ENCODE measurements around the gene PORCN.

Gene PORCN

DNA sequence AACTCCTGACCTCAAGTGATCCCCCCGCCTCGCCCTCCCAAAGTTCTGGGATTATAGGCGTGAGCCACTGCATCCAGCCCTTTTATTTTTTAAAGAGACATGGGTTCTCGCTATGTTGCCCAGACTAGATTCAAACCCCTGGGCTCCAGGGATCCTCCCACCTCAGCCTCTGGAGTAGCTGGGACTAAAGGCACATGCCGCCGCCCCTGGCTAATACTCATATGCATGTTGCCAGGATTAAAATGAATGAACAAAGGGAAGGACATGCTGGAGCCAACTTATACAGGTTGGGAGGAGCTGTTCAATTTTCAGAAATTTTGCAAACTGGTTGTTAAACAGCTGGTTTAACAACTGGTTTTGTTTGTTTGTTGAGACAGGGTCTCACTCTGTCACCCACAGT, 34.2 kb upstream of the PORCN start:
- intact Hi-C loops (cut with DNase I) = loop anchor here (10.0 kb wide), 1 partner anchor 120 kb away; the partner anchor contains the start of gene WDR13
- no peak for DNase-seq

DNA sequence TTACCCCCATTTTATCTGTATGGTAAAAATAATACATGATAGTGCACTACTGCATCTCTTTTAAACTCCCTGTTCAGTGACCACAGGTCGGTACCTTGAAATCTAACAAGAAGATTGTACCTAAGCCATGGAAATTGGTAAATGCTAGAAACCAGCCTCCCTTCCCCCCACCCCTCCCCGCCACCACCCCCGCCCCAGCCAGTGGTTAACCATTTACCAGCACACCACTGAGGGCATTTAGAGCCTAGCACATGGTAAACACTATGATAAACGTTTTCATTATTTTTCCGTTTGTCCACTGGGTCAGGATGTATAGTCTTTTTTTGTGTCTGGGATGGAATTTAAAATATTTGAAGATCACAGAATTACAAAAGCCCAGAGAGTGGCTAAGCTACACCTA, 33.5 kb upstream of the PORCN start:
- DNase-seq = no peak
- intact Hi-C loops (cut with DNase I) = loop anchor here (10.0 kb wide), 1 partner anchor 120 kb away; the partner anchor contains the start of gene WDR13

DNA sequence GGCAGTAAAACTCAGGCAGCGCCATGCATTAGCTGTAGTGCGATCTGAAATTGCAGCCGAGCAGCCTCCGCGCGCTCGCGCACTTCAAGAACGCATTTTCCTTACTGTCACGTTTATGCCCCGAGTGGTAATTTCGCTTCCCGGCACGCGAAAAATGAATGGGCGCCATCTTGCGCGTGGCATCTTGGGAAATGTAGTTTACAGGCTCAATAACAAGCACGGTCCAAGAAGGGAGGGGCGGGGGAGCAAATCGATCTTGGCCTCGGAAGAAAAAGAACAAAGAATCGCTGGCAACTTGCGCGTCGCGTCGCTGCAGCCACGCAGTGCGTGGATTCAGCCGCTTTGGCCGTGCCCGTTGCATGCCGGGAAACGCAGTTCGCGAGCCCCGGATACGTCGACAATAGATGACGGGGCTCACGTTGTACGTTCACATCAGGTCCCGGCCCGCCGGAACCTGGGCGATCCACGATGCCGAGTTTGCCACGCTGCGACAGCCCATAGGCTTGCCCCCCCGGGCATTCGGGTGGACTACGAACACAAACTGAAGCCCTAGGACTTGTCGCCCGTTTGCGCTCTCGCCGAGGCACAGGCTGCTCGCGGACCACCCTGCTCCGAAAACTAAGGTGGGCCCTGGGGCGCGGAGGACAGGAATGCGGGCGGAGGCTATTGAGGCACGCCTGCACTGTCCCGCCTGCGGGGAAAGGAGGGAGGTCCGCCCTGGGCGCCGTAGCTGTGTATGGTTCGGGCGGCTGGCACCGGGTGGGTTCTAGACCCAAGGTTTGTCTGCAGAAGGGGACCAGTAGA, 32.8 kb upstream of the PORCN start, which contains the start of gene FTSJ1:
Gene FTSJ1 (plus strand): TSS at position 426 of the 804 bp plus-strand sequence. CDS start 1,849 bp downstream, outside the sequence.
- DNase-seq = peak; percentile 85 to 96 (median 92)
- intact Hi-C loops (cut with DNase I) = loop anchor here (10.0 kb wide), 1 partner anchor 119 kb away; the partner anchor contains the start of gene WDR13

DNA sequence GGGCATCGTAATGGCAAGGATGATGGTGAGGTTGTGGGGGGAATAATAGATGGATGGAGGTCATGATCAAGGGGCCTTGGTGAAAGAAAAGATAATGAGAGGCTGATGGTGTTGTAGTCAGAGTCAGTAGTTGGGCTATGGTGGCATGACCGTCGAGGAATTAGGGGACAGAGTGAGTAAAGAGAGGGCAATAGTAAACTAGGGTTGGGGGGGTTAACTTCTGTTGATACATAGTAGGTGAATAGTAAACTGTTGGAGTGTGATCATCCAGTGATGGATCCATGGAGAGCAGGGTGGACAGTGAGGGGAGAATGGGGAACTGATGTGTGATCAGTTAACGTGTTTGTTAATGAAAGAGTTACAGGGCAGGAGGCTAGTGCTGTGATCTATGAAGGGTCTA, 31.9 kb upstream of the PORCN start:
- intact Hi-C loops (cut with DNase I) = loop anchor here (10.0 kb wide), 1 partner anchor 118 kb away; the partner anchor contains the start of gene WDR13
- DNase-seq = no peak

DNA sequence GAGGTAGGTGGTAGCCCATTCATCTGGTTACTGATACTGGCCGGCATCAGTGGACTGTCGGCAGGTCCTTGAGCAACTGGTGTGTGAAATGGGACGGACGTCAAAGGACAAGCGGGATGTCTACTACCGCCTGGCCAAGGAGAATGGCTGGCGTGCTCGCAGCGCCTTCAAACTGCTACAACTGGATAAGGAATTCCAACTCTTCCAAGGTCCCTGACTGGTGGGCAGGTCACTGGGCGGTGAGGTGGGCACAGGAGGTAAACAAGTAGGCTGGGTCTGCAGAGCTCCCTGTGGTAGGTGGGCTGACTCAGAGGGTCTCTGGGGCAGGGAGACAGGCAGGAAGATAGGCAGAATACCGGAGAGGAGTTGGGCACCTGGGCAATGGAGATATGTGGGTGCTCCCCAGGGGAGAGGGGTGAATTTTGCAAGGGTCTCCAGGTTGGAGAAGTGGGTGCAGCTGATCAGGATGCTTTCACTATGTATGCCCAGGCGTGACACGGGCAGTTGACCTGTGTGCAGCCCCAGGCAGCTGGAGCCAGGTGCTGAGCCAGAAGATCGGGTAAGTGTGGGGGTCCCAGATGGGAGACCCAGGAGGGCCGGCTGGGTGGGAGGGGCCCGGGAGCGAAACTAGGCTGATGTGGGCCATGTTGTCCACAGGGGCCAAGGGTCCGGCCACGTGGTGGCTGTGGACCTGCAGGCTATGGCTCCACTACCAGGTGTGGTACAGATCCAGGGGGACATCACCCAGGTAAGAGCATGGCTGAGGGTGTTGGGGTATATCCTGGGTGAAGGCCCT, 30.6 kb upstream of the PORCN start:
- intact Hi-C loops (cut with DNase I) = loop anchor here (10.0 kb wide), 1 partner anchor 117 kb away; the partner anchor contains the start of gene WDR13
- DNase-seq = no peak

DNA sequence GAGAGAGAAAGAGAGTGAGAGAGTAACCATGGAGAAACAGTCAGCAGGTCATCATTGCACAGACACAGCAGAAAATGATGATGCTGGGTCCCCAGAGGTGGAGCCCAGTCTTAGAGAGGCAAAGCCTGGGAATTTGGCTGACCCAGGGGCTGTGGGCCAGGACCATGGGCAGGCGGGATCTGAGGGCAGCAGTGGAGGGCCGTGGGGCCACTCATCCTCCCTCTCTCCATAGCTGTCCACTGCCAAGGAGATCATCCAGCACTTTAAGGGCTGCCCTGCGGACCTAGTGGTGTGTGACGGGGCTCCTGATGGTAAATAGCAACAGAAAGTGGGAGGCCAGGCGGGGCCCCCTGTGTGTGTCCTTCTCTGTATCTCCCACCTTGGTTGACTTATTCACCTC, 30.0 kb upstream of the PORCN start:
- intact Hi-C loops (cut with DNase I) = loop anchor here (10.0 kb wide), 1 partner anchor 116 kb away; the partner anchor contains the start of gene WDR13

DNA sequence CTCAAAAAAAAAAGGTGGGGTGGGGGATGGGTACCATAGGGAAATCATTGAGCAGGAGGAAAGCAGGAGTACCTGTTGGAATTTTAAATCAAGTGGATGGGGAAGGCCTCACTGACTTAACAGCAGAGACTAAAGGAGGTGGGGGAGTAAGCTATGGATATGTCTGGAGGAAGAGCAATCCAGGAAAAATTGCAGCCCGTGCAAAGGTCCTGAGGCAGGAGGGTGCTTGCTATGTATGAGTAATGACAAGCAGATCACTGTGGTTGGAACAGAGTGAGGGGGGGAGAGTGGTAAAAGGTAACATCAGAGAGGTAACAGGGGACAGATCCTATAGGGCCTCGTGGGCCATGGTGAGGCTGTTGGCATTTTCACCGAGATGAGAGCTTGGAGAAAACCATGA, 28.6 kb upstream of the PORCN start:
- intact Hi-C loops (cut with DNase I) = no loop called here
- DNase-seq = no peak

More for the DNA sequence above, 30.0 kb upstream of the PORCN start:
- no peak for DNase-seq

DNA sequence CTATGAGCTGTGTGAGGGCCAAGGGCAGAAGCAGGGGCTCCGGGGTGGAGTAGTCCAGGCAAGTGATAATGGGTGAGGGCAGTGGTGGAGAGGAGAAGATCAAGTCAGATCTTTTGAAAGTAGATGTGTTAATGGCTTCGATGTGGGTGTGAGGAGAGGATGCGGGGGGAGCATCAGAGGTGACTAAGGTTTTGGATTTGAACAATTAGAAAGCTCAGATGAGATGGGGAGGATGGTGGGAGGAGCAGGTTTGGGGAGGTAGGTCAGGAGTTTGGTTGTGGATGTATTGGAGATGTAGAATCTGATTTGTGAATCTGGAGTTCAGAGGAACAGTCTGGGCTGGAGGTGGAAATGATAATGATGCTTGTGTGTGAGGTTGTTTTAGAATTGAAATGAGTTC, 28.2 kb upstream of the PORCN start:
- intact Hi-C loops (cut with DNase I) = no loop called here
- DNase-seq = peak in 28 of 42 donors; percentile 7 to 74 (median 31)

DNA sequence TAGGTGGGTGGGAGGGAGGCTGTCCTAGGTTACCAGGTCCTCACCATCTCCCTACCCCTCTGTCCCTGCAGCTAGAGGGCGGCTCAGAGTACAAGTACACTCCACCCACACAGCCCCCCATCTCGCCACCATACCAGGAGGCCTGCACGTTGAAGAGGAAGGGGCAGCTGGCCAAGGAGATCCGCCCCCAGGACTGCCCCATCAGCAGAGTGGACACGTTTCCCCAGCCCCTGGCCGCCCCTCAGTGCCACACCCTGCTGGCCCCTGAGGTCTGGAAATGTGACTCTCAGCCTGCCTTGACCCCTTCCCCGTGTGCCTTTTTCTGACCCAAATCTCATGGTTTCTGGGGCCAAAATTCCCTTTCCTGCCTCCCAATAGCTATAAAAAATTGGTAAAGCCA, 26.3 kb upstream of the PORCN start:
- intact Hi-C loops (cut with DNase I) = no loop called here
- no peak for DNase-seq

DNA sequence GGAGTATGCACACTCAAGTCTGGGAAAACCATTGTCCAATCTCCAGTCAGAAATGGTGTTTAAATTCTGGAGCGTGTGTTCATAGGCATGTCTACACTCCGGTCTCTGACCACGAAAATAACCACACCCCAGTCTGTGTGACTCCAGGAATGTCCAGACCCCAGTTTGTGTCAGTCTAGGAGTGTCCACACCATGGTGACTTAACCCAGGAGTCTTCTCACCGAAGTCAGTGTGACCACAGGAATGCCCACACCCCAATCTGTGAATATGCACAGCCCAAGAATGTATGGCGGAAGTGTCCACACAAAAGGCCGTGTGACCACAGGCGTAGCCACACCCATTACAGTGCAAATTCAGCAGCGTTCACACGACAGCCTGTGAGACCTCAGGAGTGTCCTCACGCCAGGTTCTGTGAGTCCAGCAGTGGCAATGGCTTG, 21.4 kb upstream of the PORCN start:
- intact Hi-C loops (cut with DNase I) = no loop called here

DNA sequence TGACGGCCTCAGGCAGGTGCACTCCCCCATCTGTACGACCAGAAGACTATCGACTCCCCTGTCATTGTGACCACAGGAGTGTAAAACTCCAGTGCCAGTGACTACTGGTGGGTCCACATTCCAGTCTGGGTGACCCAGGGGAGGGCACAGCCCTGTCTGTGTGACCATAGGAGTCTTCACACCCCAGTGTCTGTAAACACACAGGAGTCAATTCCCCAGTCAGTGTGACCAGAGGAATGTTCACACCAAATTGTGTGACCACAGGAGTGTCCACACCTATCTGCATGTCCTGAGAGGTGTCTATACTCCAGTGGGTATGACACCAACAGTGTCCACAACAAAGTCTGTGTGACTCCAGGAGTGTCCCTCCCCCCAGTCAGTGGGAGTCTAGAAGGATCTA, 20.8 kb upstream of the PORCN start:
- no peak for DNase-seq
- intact Hi-C loops (cut with DNase I) = no loop called here

More for the DNA sequence above, 21.4 kb upstream of the PORCN start:
- no peak for DNase-seq

DNA sequence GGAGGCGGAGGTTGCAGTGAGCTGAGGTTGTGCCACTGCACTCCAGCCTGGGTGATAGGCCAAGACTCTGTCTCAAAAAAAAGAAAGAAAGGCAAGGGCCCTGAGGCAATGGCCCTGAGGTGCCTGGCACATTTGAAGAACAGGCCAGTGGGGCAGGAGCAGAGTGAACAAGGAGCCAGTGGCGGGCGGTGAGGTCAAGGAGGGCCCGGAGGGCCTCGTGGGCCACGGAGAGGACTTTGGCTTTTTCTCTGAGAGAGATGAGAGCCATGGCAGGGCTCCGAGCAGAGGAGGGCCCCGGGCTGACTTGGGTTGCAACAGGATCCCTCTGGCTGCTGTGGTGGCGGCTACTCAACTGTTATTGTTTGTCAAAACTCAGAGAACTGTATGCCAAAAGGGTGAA, 19.5 kb upstream of the PORCN start:
- intact Hi-C loops (cut with DNase I) = no loop called here
- DNase-seq = no peak

DNA sequence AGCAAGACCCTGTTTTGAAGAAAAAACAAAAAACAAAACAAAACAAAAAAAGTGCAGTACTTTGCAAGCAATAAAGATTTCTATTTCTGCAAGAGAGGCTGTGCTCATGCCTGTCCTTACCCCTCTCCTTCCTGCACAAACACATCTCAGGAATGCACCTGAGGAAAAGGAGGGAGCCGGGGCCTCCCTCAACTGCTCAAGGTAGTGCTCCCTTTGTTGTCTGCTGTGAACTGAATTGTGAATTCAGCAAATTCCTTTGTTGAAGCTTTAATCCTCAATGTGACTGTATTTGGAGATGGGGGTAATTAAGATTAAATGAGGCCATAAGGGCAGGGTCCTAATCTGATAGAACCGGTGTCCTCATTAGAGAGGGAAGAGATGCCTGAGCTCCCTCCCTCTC, 18.9 kb upstream of the PORCN start:
- DNase-seq = no peak
- intact Hi-C loops (cut with DNase I) = no loop called here

DNA sequence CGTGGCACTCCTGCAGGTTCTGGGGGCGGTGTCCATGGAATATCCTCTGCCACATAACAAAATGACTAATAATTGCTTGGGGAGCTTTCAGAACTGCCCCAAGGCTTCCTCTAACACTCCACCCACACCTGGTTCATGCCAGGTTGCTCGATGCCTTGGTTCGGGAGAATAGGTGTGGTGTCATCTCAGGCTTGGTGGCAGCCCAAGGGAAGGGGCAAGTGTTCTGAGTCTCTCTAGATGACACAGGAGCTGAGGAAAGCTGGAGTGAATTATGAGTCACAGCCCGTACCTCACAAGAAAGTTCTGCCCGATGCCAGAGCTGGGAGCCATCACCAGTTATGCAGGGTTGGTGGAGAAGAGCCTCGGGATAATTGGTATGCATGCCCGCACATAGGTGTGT, 18.1 kb upstream of the PORCN start:
- intact Hi-C loops (cut with DNase I) = no loop called here
- DNase-seq = peak in 1 of 42 donors; percentile 21

DNA sequence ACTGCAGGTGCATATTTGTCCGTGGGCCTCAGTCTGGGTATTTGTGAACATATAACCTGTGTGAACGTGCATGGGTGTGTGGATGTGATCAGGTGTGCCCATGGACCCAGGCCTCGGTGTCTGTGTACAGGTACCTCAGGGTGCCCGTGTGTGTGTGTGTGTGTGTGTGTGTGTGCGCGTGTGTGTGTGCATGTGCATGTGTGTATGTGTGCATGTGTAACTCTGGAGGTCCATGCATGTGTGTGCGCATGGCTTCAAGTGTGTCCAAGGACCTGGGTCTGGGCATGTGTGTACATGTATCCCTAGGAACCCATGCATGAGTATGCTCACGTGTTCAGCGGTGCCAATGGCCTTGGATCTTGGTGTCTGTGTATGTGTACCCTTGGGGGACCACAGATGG, 17.0 kb upstream of the PORCN start:
- intact Hi-C loops (cut with DNase I) = no loop called here
- no peak for DNase-seq

DNA sequence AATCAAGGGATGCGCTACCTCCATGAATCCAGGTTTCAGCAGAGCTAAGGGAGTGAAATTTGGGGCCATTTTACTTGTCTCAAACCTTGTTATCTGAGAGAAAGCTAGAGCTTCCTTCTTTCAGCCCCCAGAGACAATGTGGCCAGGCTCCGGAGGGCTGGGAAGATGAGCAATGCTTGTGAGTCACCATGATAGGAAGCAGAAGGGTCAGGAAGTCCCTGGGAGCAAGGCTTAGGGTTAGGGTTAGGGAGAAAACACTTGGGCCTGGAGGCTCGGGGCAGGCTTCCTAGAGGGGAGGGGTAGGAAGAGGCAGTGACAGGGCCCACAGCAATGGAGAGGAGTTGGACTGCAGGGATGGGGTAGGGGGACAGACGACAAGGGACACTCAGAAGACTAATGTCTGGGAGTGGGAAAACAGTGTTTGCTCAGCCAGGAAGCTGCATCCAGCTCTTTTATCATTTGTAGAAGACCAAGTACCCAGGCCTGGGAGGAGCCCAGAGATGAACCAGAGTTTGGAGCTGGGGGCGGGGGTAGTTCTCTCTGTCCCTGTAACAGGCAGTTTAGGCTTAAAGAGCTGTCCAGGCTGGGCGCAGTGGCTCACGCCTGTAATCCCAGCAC, 16.4 kb upstream of the PORCN start:
- intact Hi-C loops (cut with DNase I) = no loop called here
- DNase-seq = no peak

DNA sequence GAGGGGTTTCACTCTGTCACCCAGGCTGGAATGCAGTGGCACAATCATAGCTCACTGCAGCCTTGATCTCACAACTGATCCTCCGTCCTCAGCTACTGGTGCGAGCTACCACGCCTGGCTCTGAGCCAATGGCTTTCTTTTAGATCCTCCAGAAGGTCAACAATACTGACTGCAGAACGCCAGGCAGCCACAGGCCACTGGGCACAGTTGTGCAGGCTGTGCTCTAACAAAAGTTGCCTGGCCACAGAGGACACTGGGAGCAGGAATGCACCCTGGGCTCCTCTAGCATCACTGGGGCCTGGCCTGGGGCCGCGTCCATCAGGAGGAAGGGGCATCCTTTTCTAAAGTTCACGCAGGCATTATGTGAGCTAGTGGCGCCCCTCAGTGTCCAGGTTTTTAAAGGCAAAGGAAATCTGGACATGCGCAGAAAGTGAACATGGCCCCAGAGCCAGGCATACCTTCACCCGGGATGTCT, 14.9 kb upstream of the PORCN start:
- peak in 14 of 42 donors; percentile 2 to 45 (median 23) for DNase-seq
- intact Hi-C loops (cut with DNase I) = no loop called here

DNA sequence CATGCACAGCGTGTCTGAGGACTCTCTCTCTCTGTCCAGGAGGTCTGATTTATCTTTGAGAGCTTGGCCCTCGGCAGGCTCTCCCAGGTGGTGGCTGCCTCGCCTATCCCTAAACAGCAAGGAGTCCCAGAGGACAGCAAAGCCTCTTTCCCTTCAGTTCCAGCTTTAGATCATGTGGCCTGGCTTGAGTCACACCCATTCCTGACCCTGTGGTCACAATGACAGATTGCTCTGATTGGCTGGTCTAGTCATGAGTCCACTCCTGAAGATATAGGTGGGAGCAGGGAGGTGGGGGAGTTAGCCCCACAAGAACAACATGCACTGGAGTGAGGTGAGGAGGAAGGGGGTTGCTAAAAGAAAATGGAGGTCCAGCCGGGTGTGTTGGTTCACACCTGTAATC, 12.1 kb upstream of the PORCN start:
- DNase-seq = no peak
- intact Hi-C loops (cut with DNase I) = no loop called here

DNA sequence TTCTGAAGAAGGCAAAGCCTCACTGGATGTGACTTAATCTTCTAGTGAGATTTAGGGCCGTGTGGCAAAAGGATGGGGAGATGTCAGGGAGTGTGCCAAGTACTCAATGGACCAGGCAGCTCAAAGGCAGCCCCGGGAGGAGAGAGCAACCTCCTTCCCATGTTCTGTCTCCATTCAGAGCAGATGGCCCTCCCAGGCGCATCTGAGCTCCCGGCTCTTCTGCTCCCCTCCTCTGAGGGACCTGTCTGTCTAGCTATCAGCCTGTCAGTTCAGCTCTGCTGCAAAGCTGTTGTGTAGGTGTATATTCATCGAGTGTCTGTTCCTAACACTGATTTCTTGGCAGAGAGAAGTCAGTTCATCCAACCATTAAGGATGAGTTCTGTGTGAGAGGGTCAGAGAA, 10.9 kb upstream of the PORCN start:
- intact Hi-C loops (cut with DNase I) = no loop called here
- peak in 6 of 42 donors; percentile 21 to 64 (median 43) for DNase-seq

All from head of caudate nucleus (tissue), 42 donors.